Osteocyte (in vitro differentiated cells): ENCODE measurements around the gene REST. TPM values are rescaled to one million over a fixed set of nuclear protein-coding genes. Genes with fewer than 3 reads are reported as not detected.

Experiments
- DNase-seq: peaks from one replicate; pipeline ENCODE4 v3.0.0; 2021; ENCODE audit warnings: mixed read lengths; ENCODE audit not compliant: unreplicated experiment; ENCODE audit errors: extremely low spot score
- H3K27ac Mint-ChIP-seq: one replicate; pipeline ENCODE4 v1.8.0; 2021; ENCODE audit warnings: mild to moderate bottlenecking, mixed read lengths; ENCODE audit not compliant: unreplicated experiment
- H3K27me3 Mint-ChIP-seq: one replicate; pipeline ENCODE4 v1.8.0; 2021; ENCODE audit warnings: mixed read lengths; ENCODE audit not compliant: unreplicated experiment
- H3K36me3 Mint-ChIP-seq: one replicate; pipeline ENCODE4 v1.8.0; 2021; ENCODE audit warnings: mixed read lengths; ENCODE audit not compliant: unreplicated experiment
- H3K4me1 Mint-ChIP-seq: one replicate; pipeline ENCODE4 v1.8.0; 2021; ENCODE audit warnings: mixed read lengths; ENCODE audit not compliant: unreplicated experiment
- H3K4me3 Mint-ChIP-seq: one replicate; pipeline ENCODE4 v1.8.0; 2021; ENCODE audit warnings: mild to moderate bottlenecking, moderate library complexity, mixed read lengths; ENCODE audit not compliant: unreplicated experiment
- H3K9me3 Mint-ChIP-seq: one replicate; pipeline ENCODE4 v1.8.0; 2021; ENCODE audit warnings: mixed read lengths; ENCODE audit not compliant: unreplicated experiment
- total RNA-seq: library from RNA; stranded (reverse); gene quantifications from 2 replicates; pipeline ENCODE4 v1.2.1, GENCODE V29; 2021
- TF ChIP-seq, protein P1 (sequence below): fragments of 200-600 bp; sonication (generic); IDR thresholded peaks from 2 replicates; pipeline ENCODE4 v1.5.0; 2021; ENCODE audit warnings: antibody characterized with exemption, mild to moderate bottlenecking, moderate library complexity

Gene REST
- total RNA-seq, 1 donor from 2014 or later = 55.5 TPM

DNA sequence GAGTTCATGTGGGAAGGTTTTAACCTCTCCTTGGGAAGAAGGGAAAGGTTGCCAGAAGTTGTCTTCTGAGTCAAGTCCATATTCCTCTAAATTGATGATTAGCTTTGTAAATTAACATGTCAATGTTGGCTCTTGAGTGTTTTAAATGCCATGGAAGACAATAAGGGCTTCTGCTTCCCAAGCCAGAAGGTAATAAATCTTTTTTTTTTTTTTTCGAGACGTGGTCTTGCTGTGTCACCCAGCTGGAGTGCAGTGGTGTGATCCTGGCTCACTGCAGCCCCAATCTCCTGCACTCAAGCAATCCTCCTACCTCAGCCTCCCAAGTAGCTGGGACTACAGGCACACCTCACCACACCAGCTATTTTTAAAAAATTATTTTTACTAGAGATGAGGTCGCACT is 5.0 kb upstream of the REST start:
- H3K9me3 Mint-ChIP-seq = no peaks in the 10 kb centered on the region
- H3K36me3 Mint-ChIP-seq = no peaks in the 10 kb centered on the region
- no peak for DNase-seq
- H3K27me3 Mint-ChIP-seq = peaks cover 7% of the 10 kb centered on the region
- TF ChIP-seq, protein P1, sequence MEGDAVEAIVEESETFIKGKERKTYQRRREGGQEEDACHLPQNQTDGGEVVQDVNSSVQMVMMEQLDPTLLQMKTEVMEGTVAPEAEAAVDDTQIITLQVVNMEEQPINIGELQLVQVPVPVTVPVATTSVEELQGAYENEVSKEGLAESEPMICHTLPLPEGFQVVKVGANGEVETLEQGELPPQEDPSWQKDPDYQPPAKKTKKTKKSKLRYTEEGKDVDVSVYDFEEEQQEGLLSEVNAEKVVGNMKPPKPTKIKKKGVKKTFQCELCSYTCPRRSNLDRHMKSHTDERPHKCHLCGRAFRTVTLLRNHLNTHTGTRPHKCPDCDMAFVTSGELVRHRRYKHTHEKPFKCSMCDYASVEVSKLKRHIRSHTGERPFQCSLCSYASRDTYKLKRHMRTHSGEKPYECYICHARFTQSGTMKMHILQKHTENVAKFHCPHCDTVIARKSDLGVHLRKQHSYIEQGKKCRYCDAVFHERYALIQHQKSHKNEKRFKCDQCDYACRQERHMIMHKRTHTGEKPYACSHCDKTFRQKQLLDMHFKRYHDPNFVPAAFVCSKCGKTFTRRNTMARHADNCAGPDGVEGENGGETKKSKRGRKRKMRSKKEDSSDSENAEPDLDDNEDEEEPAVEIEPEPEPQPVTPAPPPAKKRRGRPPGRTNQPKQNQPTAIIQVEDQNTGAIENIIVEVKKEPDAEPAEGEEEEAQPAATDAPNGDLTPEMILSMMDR = no peak
- H3K4me1 Mint-ChIP-seq = peaks cover 7% of the 10 kb centered on the region
- H3K27ac Mint-ChIP-seq = no peak overlapping the region
- H3K4me3 Mint-ChIP-seq = no peak overlapping the region

DNA sequence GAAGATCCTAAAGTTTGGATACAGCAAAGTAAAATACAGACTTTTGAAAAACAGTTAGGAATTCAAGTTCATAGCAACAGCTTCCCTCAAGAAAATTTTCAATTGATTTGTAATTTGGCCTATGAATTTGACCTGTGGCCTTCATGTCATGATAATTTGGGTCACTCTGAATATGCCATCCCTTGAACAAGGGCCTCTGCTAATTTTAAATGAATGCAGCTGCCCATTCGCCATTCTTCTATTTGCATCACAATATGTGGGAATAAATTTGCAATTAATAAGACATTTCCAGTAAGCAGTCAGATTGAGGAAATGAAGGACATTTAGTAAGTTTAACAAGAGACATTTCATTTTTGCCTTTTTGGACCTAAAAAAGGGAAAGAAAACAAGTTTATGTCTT is 1.9 kb upstream of the REST start:
- no peak for DNase-seq
- H3K27ac Mint-ChIP-seq = no peak overlapping the region
- TF ChIP-seq, protein P1 = no peak
- no peak overlapping the region for H3K4me3 Mint-ChIP-seq
- peaks cover 3% of the 10 kb centered on the region for H3K36me3 Mint-ChIP-seq
- peaks cover 22% of the 10 kb centered on the region for H3K4me1 Mint-ChIP-seq
- H3K27me3 Mint-ChIP-seq = peaks cover 7% of the 10 kb centered on the region
- H3K9me3 Mint-ChIP-seq = no peaks in the 10 kb centered on the region

DNA sequence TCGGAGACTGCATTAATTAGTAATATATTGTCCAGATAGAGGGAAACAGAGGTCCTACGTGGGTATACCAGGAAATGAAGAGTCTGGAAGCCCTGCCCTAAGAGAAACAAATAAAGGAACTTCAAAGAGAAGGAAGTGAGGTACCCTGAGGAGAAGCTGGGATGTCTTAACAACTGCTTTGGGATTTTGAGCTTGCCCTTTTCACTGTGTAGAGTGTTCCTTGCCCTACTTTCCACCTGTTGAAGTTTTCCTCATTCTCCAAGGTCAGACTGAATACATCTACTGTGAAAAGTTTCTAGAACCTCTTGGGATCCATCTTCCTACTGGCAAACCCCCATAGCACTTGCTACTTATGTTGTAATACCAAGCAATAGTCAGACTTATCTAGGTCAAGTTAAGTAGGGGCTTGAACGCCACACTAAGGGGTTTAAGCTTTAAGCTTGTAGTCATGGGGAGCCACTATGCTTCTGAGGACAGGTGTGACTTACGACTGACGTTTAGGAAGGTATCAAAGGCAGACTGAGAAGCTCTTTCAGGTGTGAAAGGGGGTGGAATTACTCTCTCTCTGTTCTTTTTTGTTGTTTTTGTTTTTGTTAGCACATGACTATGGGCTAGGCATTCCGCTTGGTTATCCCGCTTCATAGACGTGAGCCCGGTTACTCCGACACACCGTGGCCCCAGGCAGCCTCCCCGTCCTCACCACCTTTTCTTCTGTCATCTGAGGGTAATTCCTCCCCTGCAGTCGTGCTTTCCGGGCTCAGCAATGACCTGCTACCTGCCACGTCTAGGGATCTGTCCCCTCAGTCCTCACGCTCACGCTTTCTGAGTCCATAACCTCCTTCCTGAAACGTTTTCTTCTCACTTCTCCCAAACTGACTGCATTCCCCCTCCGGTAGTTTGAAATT is 959 bp upstream of the REST start:
- H3K27me3 Mint-ChIP-seq = peaks cover 7% of the 10 kb centered on the region
- no peak for DNase-seq
- TF ChIP-seq, protein P1 = no peak
- peaks cover 10% of the 10 kb centered on the region for H3K36me3 Mint-ChIP-seq
- peak overlapping the region; percentile 79 for H3K4me3 Mint-ChIP-seq
- H3K4me1 Mint-ChIP-seq = peaks cover 32% of the 10 kb centered on the region
- peak overlapping the region; percentile 39 for H3K27ac Mint-ChIP-seq
- H3K9me3 Mint-ChIP-seq = no peaks in the 10 kb centered on the region

DNA sequence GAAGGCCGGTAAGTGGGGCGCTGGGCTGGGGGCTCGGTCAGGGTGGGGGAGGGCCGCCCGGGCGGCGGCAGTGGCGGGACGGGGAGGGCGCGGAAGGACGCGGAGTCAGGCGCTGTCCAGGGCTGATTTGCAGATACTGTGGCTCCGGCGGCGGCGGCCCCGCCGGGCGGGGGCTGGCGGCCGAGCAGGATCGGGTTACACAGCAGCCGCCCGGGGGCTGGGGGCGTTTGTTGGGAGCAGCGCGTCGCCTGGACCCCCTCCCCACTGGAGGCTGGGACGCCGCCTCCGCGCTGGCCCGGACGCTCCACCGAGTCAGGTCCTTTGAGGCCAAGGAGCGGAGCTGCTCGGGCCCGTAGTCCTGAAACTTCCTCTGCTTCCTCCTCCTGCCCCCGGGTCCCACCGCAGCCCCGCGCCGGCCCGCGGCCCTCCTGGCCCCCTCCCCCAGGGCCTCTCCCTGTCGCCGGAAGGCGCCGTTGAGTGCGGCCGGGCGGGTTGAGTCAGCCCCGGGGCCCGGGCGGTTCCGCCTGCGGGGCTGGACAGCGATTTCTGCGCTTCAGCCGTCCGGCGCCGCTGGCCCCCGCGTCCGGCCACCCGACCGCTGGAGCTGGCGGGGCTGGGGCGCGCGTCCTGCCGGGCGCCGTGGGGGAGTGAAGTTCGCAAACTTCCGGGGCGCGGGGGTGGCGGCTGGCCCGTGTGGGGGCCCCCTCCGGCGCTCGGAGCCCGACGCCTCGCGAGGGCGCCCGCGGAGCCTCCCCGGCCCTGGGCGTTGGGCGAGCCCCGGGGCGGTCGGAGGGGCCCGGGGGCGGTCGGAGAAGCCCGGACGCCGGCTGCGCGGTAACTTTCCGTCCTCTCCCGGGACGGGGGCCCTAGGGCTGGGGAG is 746 bp downstream of the REST start:
- H3K27me3 Mint-ChIP-seq = peaks cover 7% of the 10 kb centered on the region
- TF ChIP-seq, protein P1 = no peak
- H3K36me3 Mint-ChIP-seq = peaks cover 13% of the 10 kb centered on the region
- peaks cover 38% of the 10 kb centered on the region for H3K4me1 Mint-ChIP-seq
- H3K9me3 Mint-ChIP-seq = no peaks in the 10 kb centered on the region
- H3K4me3 Mint-ChIP-seq = peak overlapping the region; percentile 86
- peak; percentile 87 for DNase-seq
- H3K27ac Mint-ChIP-seq = peak overlapping the region; percentile 87
